ENCODE results near the gene BCAR3.

The BCAR3 gene

DNA sequence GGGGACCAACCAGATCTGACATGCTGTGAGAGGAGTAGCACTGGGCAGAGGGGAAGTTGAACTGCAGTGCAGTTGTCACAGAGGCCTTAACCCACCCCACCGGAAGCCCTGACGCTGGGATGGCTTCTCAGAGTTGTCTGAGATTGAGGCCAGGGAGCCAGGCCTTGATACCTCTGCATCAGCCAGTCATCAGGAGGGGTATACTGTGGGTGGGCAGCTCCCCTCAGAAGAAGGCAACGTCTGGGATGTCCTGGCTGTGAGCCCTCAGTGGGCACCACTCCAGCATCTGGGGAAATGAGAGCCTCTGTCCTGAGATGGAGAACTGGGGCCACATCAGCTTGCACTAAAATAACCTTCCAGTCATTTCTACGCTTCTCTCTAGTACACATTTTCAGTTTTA, 47.9 kb upstream of the BCAR3 start:
- Histone ChIP-seq H3K9ac (ENCODE audit: low read depth, low read length) (no peak overlapping the region), H2AFZ (ENCODE audit: low read depth, low read length) (no peak overlapping the region), H3K27me3 (ENCODE audit: insufficient read depth, low read length, poor library complexity) (no peaks in the 10 kb centered on the region), H3K4me3 (ENCODE audit: low read depth in 1 of 2, low read length in 2 of 2) (no peak overlapping the region), H4K20me1 (ENCODE audit: insufficient read depth, low read length) (no peaks in the 10 kb centered on the region), H3K36me3 (ENCODE audit: insufficient read depth, low read length) (no peaks in the 10 kb centered on the region), H3K9me3 (ENCODE audit: insufficient read depth, low read length, severe bottlenecking) (no peaks in the 10 kb centered on the region), H3K27ac (ENCODE audit: low read length) (no peak overlapping the region), H3K4me2 (ENCODE audit: insufficient read depth, low read length) (no peak overlapping the region), H3K4me1 (ENCODE audit: insufficient read depth, low read length) (no peaks in the 10 kb centered on the region), H3K79me2 (ENCODE audit: insufficient read depth, low read length) (no peaks in the 10 kb centered on the region)
- DNase-seq, result no peak
- TF ChIP-seq EZH2 (IDR thresholded peaks at IDR 0.05; ENCODE audit: borderline replicate concordance, low read depth, low read length, severe bottlenecking) (no peak), CTCF (IDR thresholded peaks at IDR 0.05; ENCODE audit: borderline replicate concordance, extremely low read depth, low read length, poor library complexity, severe bottlenecking) (no peak)
- ATAC-seq (ENCODE audit: insufficient read depth, low read depth), result no peak

DNA sequence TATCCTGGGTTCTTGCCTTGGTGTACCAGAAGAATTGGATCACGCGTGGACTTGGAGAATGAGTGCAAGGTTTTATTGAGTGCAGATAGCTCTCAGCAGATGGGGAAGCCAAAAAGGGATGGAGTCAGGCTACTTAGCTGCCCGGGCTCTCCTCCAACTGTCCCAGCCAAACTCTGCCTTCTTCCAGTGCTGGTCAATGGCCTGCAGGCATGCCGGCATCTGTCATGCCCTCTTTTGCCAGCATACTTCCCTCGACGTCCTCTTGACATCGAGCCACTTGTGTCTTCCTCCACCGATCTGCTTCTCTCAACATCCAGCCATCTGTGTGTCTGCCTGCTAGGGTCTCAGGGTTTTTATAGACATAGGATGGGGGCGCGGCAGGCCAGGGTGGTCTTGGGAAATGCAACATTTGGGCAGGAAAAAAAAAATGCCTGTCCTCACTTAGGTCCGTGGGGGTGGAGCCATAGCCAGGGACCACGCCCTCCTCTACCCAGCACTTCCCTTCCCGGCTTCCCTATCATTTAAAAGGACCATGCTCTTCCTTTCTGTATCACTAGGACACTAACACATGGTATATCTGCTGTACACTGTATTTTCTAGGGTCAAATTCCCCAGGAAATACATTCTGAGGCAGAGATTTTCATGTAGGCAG, 47.0 kb upstream of the BCAR3 start:
- no peaks in the 10 kb centered on the region for H3K27me3 ChIP-seq (ENCODE audit: insufficient read depth, low read length, poor library complexity)
- TF ChIP-seq CTCF (IDR thresholded peaks at IDR 0.05; ENCODE audit: borderline replicate concordance, extremely low read depth, low read length, poor library complexity, severe bottlenecking) (no peak), EZH2 (IDR thresholded peaks at IDR 0.05; ENCODE audit: borderline replicate concordance, low read depth, low read length, severe bottlenecking) (no peak)
- H3K79me2 ChIP-seq (ENCODE audit: insufficient read depth, low read length), result no peaks in the 10 kb centered on the region
- ATAC-seq (ENCODE audit: insufficient read depth, low read depth) (no peak), DNase-seq (no peak)
- no peak overlapping the region for H3K4me3 ChIP-seq (ENCODE audit: low read depth in 1 of 2, low read length in 2 of 2)
- no peak overlapping the region for H3K9ac ChIP-seq (ENCODE audit: low read depth, low read length)
- no peak overlapping the region for H2AFZ ChIP-seq (ENCODE audit: low read depth, low read length)
- H3K4me1 ChIP-seq (ENCODE audit: insufficient read depth, low read length), result no peaks in the 10 kb centered on the region
- H4K20me1 ChIP-seq (ENCODE audit: insufficient read depth, low read length), result no peaks in the 10 kb centered on the region
- H3K36me3 ChIP-seq (ENCODE audit: insufficient read depth, low read length), result no peaks in the 10 kb centered on the region
- no peak overlapping the region for H3K27ac ChIP-seq (ENCODE audit: low read length)
- no peak overlapping the region for H3K4me2 ChIP-seq (ENCODE audit: insufficient read depth, low read length)
- no peaks in the 10 kb centered on the region for H3K9me3 ChIP-seq (ENCODE audit: insufficient read depth, low read length, severe bottlenecking)

DNA sequence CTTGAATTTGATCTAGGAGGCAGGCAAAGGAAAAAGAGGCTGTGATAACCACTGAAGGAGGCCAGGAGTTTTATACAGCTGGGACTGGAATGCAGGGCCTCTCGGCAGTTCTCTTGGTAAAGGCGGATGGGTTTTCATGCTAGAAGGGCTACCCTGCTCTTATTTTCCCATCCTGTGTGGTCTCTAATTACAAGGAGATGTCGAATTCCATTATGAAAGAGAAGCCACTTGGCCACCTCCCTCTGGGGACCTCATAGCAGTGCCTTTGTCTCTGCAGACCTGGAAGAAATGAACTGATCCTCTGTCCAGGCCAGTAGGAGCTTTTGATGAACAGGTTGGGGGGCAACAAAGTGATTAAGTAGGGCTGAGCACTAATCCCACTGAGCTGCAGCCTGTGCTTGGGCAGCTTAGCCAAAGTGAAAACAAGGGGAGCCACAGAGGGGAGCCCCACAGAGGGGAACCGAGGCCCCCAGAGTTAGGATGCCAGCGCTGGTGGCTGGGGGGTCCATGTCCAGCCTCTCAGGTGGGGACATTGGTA, 42.2 kb upstream of the BCAR3 start:
- Histone ChIP-seq H3K4me2 (ENCODE audit: insufficient read depth, low read length) (no peak overlapping the region), H3K9me3 (ENCODE audit: insufficient read depth, low read length, severe bottlenecking) (no peaks in the 10 kb centered on the region), H3K4me1 (ENCODE audit: insufficient read depth, low read length) (no peaks in the 10 kb centered on the region), H4K20me1 (ENCODE audit: insufficient read depth, low read length) (no peaks in the 10 kb centered on the region), H3K27ac (ENCODE audit: low read length) (no peak overlapping the region), H3K27me3 (ENCODE audit: insufficient read depth, low read length, poor library complexity) (no peaks in the 10 kb centered on the region), H3K36me3 (ENCODE audit: insufficient read depth, low read length) (no peaks in the 10 kb centered on the region), H3K9ac (ENCODE audit: low read depth, low read length) (no peak overlapping the region), H3K79me2 (ENCODE audit: insufficient read depth, low read length) (no peaks in the 10 kb centered on the region), H3K4me3 (ENCODE audit: low read depth in 1 of 2, low read length in 2 of 2) (no peak overlapping the region), H2AFZ (ENCODE audit: low read depth, low read length) (no peak overlapping the region)
- DNase-seq (no peak), ATAC-seq (ENCODE audit: insufficient read depth, low read depth) (no peak)
- TF ChIP-seq CTCF (IDR thresholded peaks at IDR 0.05; ENCODE audit: borderline replicate concordance, extremely low read depth, low read length, poor library complexity, severe bottlenecking) (no peak), EZH2 (IDR thresholded peaks at IDR 0.05; ENCODE audit: borderline replicate concordance, low read depth, low read length, severe bottlenecking) (no peak)
